ENCODE measurements around the gene SFT2D1.

Gene SFT2D1

GRCh38 chr6:166307082-166308032 is 35.0 kb downstream of the SFT2D1 start:
- DNase-seq (ENCODE audit: low read depth) = no peak

GRCh38 chr6:166306378-166307081 is 35.8 kb downstream of the SFT2D1 start:
- no peak for DNase-seq (ENCODE audit: low read depth)

GRCh38 chr6:166305562-166306117 is 36.7 kb downstream of the SFT2D1 start:
- no peak for DNase-seq (ENCODE audit: low read depth)

GRCh38 chr6:166304106-166304505 is 38.2 kb downstream of the SFT2D1 start:
- DNase-seq (ENCODE audit: low read depth) = no peak

GRCh38 chr6:166301611-166302529 is 40.5 kb downstream of the SFT2D1 start:
- DNase-seq (ENCODE audit: low read depth) = no peak

- no peak for DNase-seq (ENCODE audit: low read depth)
Observed at GRCh38 chr6:166300357-166300987, 41.9 kb downstream of the SFT2D1 start.

GRCh38 chr6:166297606-166298005 is 44.7 kb downstream of the SFT2D1 start:
- DNase-seq (ENCODE audit: low read depth) = no peak

GRCh38 chr6:166296035-166296883 is 46.1 kb downstream of the SFT2D1 start:
- DNase-seq (ENCODE audit: low read depth) = no peak

GRCh38 chr6:166293731-166294584 is 48.4 kb downstream of the SFT2D1 start:
- DNase-seq (ENCODE audit: low read depth) = no peak

GRCh38 chr6:166289207-166290060 is 52.9 kb downstream of the SFT2D1 start:
- no peak for DNase-seq (ENCODE audit: low read depth)

- DNase-seq (ENCODE audit: low read depth) = no peak
Observed at GRCh38 chr6:166286839-166287271, 55.5 kb downstream of the SFT2D1 start.

GRCh38 chr6:166285233-166285632 is 57.1 kb downstream of the SFT2D1 start:
- DNase-seq (ENCODE audit: low read depth) = no peak

GRCh38 chr6:166284640-166285039 is 57.7 kb downstream of the SFT2D1 start:
- DNase-seq (ENCODE audit: low read depth) = no peak

- DNase-seq (ENCODE audit: low read depth) = no peak
Observed at GRCh38 chr6:166282394-166283032, 59.8 kb downstream of the SFT2D1 start.

GRCh38 chr6:166281104-166281503 is 61.2 kb downstream of the SFT2D1 start:
- DNase-seq (ENCODE audit: low read depth) = no peak

GRCh38 chr6:166279393-166279679 is 63.0 kb downstream of the SFT2D1 start:
- no peak for DNase-seq (ENCODE audit: low read depth)

GRCh38 chr6:166278579-166279392 is 63.6 kb downstream of the SFT2D1 start:
- no peak for DNase-seq (ENCODE audit: low read depth)
